WTC11 (cell line): ENCODE data around the gene AQP2. TPM values are rescaled to one million over a fixed set of nuclear protein-coding genes. Genes with fewer than 3 reads are reported as not detected.

ENCODE experiments used
- ATAC-seq: fragments of 200-7000 bp; cut with Tn5 transposase; 2 replicates; pipeline ENCODE4 v1.10.0; 2021; ENCODE audit warnings: mild to moderate bottlenecking, moderate library complexity
- CTCF ChIA-PET: fragments of 300-600 bp; sonication (Branson Sonifier 250); formaldehyde crosslinking; loops from one replicate; lab custom pipeline; 2021; ENCODE audit warnings: antibody characterized with exemption; lab: Charles Lee
- POLR2A ChIA-PET: fragments of 350-600 bp; sonication (Branson Sonifier 250); formaldehyde crosslinking; loops from one replicate; lab custom pipeline; 2021; ENCODE audit warnings: antibody characterized with exemption; lab: Charles Lee
- DNase-seq: peaks from one replicate; pipeline ENCODE4 v3.0.0; 2021; ENCODE audit warnings: low spot score
- H3K27ac Mint-ChIP-seq: 2 replicates; pipeline ENCODE4 v1.8.0; 2021; ENCODE audit warnings: mixed read lengths
- H3K27me3 Mint-ChIP-seq: 2 replicates; pipeline ENCODE4 v1.8.0; 2021; ENCODE audit warnings: low read depth, mild to moderate bottlenecking, moderate library complexity, mixed read lengths
- H3K36me3 Mint-ChIP-seq: 2 replicates; pipeline ENCODE4 v1.8.0; 2021; ENCODE audit warnings: mixed read lengths
- H3K4me1 Mint-ChIP-seq: 2 replicates; pipeline ENCODE4 v1.8.0; 2022; ENCODE audit warnings: mixed read lengths
- H3K4me3 Mint-ChIP-seq: 2 replicates; pipeline ENCODE4 v1.8.0; 2021; ENCODE audit warnings: mild to moderate bottlenecking, moderate library complexity, mixed read lengths
- H3K9me3 Mint-ChIP-seq: 2 replicates; pipeline ENCODE4 v1.8.0; 2021; ENCODE audit warnings: mixed read lengths
- ARID4B ChIP-seq: sonication (generic); formaldehyde crosslinking; IDR thresholded peaks from 2 replicates; pipeline ENCODE4 v1.8.0; 2023; ENCODE audit warnings: missing genetic modification reagents, mild to moderate bottlenecking, borderline replicate concordance
- ATF2 ChIP-seq: sonication (generic); formaldehyde crosslinking; IDR thresholded peaks from 2 replicates; pipeline ENCODE4 v1.8.1; 2022; ENCODE audit warnings: low read depth, missing genetic modification reagents, borderline replicate concordance
- EMX1 ChIP-seq: fragments of 250-450 bp; sonication (Bioruptor Pico); IDR thresholded peaks from 2 replicates; pipeline ENCODE4 v1.8.0; 2021; ENCODE audit warnings: mild to moderate bottlenecking
- ESRRA ChIP-seq: sonication (generic); formaldehyde crosslinking; IDR thresholded peaks from 2 replicates; pipeline ENCODE4 v1.8.1; 2022; ENCODE audit warnings: mild to moderate bottlenecking, missing genetic modification reagents, borderline replicate concordance
- GTF2I ChIP-seq: fragments of 250-450 bp; sonication (Bioruptor Pico); conservative IDR thresholded peaks from 2 replicates; pipeline ENCODE4 v1.4.0; 2021; ENCODE audit warnings: mild to moderate bottlenecking
- NFYB ChIP-seq: sonication (generic); formaldehyde crosslinking; conservative IDR thresholded peaks from 2 replicates; pipeline ENCODE4 v1.8.0; 2022; ENCODE audit warnings: low read depth, missing genetic modification reagents
- NR2C2 ChIP-seq: sonication (generic); formaldehyde crosslinking; IDR thresholded peaks from 2 replicates; pipeline ENCODE4 v1.8.0; 2022; ENCODE audit warnings: mild to moderate bottlenecking, missing genetic modification reagents
- TEAD4 ChIP-seq: sonication (generic); formaldehyde crosslinking; IDR thresholded peaks from 2 replicates; pipeline ENCODE4 v1.8.0; 2022; ENCODE audit warnings: mild to moderate bottlenecking, missing genetic modification reagents
- ZBTB43 ChIP-seq: sonication (generic); formaldehyde crosslinking; IDR thresholded peaks from 2 replicates; pipeline ENCODE4 v1.8.1; 2023; ENCODE audit warnings: mild to moderate bottlenecking, missing genetic modification reagents
- ZMAT4 ChIP-seq: fragments of 250-450 bp; sonication (Bioruptor Pico); IDR thresholded peaks from 2 replicates; pipeline ENCODE4 v1.9.0; 2021; ENCODE audit warnings: mild to moderate bottlenecking
- ZNF219 ChIP-seq: sonication (generic); formaldehyde crosslinking; IDR thresholded peaks from 2 replicates; pipeline ENCODE4 v1.8.0; 2023; ENCODE audit warnings: missing genetic modification reagents, mild to moderate bottlenecking, borderline replicate concordance
- ZNF423 ChIP-seq: fragments of 250-450 bp; sonication (Bioruptor Pico); IDR thresholded peaks from 2 replicates; pipeline ENCODE4 v2.1.2; 2022; ENCODE audit warnings: mild to moderate bottlenecking, moderate library complexity
- total RNA-seq: library from RNA; stranded (reverse); gene quantifications from 3 replicates; pipeline ENCODE4 v1.2.3, GENCODE V29; 2021
- TF ChIP-seq, protein P1 (sequence below): fragments of 250-450 bp; sonication (Bioruptor Pico); IDR thresholded peaks from 2 replicates; pipeline ENCODE4 v2.1.2; 2022; ENCODE audit warnings: mild to moderate bottlenecking, moderate library complexity
- TF ChIP-seq, protein P2 (sequence below): sonication (generic); formaldehyde crosslinking; IDR thresholded peaks from 2 replicates; pipeline ENCODE4 v1.8.0; 2022; ENCODE audit warnings: mild to moderate bottlenecking, missing genetic modification reagents
- TF ChIP-seq, protein P3 (sequence below): sonication (generic); formaldehyde crosslinking; conservative IDR thresholded peaks from 2 replicates; pipeline ENCODE4 v1.8.1; 2023; ENCODE audit warnings: mild to moderate bottlenecking, low read depth, missing genetic modification reagents, moderate library complexity
- TF ChIP-seq, protein P4 (sequence below): fragments of 250-450 bp; sonication (Bioruptor Pico); IDR thresholded peaks from 2 replicates; pipeline ENCODE4 v1.9.0; 2021; ENCODE audit warnings: mild to moderate bottlenecking, borderline replicate concordance
- TF ChIP-seq, protein P5 (sequence below): sonication (generic); formaldehyde crosslinking; conservative IDR thresholded peaks from 2 replicates; pipeline ENCODE4 v1.8.1; 2022; ENCODE audit warnings: mild to moderate bottlenecking, missing genetic modification reagents

The AQP2 gene
- total RNA-seq, 1 experiment from 2014 or later: not detected

- TF ChIP-seq ATF2: no peak
- TF ChIP-seq TEAD4 (CRISPR knock-in tag): no peak
- TF ChIP-seq ARID4B: no peak
- TF ChIP-seq, protein P1, sequence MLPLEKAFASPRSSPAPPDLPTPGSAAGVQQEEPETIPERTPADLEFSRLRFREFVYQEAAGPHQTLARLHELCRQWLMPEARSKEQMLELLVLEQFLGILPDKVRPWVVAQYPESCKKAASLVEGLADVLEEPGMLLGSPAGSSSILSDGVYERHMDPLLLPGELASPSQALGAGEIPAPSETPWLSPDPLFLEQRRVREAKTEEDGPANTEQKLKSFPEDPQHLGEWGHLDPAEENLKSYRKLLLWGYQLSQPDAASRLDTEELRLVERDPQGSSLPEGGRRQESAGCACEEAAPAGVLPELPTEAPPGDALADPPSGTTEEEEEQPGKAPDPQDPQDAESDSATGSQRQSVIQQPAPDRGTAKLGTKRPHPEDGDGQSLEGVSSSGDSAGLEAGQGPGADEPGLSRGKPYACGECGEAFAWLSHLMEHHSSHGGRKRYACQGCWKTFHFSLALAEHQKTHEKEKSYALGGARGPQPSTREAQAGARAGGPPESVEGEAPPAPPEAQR: no peak
- TF ChIP-seq EMX1: no peak
- TF ChIP-seq, protein P2, sequence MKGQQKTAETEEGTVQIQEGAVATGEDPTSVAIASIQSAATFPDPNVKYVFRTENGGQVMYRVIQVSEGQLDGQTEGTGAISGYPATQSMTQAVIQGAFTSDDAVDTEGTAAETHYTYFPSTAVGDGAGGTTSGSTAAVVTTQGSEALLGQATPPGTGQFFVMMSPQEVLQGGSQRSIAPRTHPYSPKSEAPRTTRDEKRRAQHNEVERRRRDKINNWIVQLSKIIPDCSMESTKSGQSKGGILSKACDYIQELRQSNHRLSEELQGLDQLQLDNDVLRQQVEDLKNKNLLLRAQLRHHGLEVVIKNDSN (CRISPR knock-in tag): no peak
- TF ChIP-seq ZMAT4 (CRISPR knock-in tag): no peak
- no peak for TF ChIP-seq ZBTB43 (CRISPR knock-in tag)
- TF ChIP-seq ESRRA (CRISPR knock-in tag): no peak
- no peak for TF ChIP-seq GTF2I (CRISPR knock-in tag)
Observed at GRCh38 chr12:50006280-50006679, 55.7 kb downstream of the AQP2 start (continued).

DNA sequence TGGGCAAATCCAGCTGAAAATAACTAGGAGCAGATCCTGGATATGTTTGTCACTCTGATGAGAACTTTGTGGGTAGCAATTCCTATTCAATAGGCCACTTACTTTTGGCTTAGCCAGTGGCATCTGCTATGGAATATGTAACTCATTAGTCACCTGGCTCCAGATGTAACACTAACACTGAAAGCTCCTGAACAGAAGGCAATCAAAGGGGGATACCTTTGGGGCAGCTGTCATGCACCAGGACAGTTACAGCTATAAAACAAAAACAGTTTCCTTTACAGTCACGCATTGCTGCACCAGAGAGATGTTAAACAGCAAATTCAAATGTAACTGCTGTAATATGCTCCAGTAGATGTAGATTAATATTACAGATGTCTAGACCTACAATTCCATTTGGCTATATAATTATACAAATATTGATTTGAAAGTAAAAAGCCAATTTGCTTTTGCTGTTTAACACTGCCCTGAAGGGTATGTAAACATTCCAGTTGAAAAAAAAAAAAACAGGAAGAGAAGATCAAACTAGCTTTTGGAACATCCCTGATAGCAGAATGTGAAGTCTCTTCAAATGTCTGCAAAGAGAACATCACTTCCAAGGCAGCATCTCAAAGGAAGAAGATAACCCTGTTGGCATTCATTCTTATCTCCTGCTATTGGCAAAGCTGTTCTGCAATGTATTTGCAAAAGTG, 56.4 kb downstream of the AQP2 start:
- ChIA-PET CTCF (interaction anchor here (0.7 to 3.4 kb wide), 3 partner anchors 12 to 498 kb away, joined by 3 to 14 read pairs (median 3); partner anchors contain the start of gene DIP2B), POLR2A (no interaction called here)
- Mint-ChIP-seq H3K27ac (no peak overlapping the region), H3K36me3 (peaks cover 49% of the 10 kb centered on the region), H3K27me3 (no peaks in the 10 kb centered on the region), H3K4me3 (no peak overlapping the region), H3K9me3 (no peaks in the 10 kb centered on the region), H3K4me1 (no peaks in the 10 kb centered on the region)
- DNase-seq (no peak), ATAC-seq (no peak)
- TF ChIP-seq NR2C2 (CRISPR knock-in tag) (no peak), ZMAT4 (CRISPR knock-in tag) (no peak), ESRRA (CRISPR knock-in tag) (no peak), ZNF219 (CRISPR knock-in tag) (no peak), NFYB (CRISPR knock-in tag) (no peak), ZNF423 (CRISPR knock-in tag) (no peak)
- TF ChIP-seq, protein P3, sequence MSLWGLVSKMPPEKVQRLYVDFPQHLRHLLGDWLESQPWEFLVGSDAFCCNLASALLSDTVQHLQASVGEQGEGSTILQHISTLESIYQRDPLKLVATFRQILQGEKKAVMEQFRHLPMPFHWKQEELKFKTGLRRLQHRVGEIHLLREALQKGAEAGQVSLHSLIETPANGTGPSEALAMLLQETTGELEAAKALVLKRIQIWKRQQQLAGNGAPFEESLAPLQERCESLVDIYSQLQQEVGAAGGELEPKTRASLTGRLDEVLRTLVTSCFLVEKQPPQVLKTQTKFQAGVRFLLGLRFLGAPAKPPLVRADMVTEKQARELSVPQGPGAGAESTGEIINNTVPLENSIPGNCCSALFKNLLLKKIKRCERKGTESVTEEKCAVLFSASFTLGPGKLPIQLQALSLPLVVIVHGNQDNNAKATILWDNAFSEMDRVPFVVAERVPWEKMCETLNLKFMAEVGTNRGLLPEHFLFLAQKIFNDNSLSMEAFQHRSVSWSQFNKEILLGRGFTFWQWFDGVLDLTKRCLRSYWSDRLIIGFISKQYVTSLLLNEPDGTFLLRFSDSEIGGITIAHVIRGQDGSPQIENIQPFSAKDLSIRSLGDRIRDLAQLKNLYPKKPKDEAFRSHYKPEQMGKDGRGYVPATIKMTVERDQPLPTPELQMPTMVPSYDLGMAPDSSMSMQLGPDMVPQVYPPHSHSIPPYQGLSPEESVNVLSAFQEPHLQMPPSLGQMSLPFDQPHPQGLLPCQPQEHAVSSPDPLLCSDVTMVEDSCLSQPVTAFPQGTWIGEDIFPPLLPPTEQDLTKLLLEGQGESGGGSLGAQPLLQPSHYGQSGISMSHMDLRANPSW (CRISPR knock-in tag): no peak
- TF ChIP-seq, protein P4, sequence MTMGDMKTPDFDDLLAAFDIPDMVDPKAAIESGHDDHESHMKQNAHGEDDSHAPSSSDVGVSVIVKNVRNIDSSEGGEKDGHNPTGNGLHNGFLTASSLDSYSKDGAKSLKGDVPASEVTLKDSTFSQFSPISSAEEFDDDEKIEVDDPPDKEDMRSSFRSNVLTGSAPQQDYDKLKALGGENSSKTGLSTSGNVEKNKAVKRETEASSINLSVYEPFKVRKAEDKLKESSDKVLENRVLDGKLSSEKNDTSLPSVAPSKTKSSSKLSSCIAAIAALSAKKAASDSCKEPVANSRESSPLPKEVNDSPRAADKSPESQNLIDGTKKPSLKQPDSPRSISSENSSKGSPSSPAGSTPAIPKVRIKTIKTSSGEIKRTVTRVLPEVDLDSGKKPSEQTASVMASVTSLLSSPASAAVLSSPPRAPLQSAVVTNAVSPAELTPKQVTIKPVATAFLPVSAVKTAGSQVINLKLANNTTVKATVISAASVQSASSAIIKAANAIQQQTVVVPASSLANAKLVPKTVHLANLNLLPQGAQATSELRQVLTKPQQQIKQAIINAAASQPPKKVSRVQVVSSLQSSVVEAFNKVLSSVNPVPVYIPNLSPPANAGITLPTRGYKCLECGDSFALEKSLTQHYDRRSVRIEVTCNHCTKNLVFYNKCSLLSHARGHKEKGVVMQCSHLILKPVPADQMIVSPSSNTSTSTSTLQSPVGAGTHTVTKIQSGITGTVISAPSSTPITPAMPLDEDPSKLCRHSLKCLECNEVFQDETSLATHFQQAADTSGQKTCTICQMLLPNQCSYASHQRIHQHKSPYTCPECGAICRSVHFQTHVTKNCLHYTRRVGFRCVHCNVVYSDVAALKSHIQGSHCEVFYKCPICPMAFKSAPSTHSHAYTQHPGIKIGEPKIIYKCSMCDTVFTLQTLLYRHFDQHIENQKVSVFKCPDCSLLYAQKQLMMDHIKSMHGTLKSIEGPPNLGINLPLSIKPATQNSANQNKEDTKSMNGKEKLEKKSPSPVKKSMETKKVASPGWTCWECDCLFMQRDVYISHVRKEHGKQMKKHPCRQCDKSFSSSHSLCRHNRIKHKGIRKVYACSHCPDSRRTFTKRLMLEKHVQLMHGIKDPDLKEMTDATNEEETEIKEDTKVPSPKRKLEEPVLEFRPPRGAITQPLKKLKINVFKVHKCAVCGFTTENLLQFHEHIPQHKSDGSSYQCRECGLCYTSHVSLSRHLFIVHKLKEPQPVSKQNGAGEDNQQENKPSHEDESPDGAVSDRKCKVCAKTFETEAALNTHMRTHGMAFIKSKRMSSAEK: no peak
- TF ChIP-seq, protein P5, sequence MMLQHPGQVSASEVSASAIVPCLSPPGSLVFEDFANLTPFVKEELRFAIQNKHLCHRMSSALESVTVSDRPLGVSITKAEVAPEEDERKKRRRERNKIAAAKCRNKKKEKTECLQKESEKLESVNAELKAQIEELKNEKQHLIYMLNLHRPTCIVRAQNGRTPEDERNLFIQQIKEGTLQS (CRISPR knock-in tag): no peak
